ENCODE results near the gene HYI.

- TF ChIP-seq POLR2AphosphoS5 (IDR thresholded peaks at IDR 0.05; ENCODE audit: insufficient read depth in 1 of 2, low read depth in 1 of 2) (no peak), POLR2A (IDR thresholded peaks at IDR 0.05) (no peak)
Observed at GRCh38 chr1:43437031-43437973, 16.4 kb downstream of the HYI start.

Measured in vagina (tissue), 2 donors.